ENCODE results near the gene HPCAL1. TPM values are rescaled to one million over a fixed set of nuclear protein-coding genes. Genes with fewer than 3 reads are reported as not detected.
A peak's percentile ranks its signal among the peaks of the same experiment; 100 is the strongest.

Gene HPCAL1
- total and polyA plus RNA-seq, 9 donors = 18.8 to 51.0 (median 30.1) TPM

DNA sequence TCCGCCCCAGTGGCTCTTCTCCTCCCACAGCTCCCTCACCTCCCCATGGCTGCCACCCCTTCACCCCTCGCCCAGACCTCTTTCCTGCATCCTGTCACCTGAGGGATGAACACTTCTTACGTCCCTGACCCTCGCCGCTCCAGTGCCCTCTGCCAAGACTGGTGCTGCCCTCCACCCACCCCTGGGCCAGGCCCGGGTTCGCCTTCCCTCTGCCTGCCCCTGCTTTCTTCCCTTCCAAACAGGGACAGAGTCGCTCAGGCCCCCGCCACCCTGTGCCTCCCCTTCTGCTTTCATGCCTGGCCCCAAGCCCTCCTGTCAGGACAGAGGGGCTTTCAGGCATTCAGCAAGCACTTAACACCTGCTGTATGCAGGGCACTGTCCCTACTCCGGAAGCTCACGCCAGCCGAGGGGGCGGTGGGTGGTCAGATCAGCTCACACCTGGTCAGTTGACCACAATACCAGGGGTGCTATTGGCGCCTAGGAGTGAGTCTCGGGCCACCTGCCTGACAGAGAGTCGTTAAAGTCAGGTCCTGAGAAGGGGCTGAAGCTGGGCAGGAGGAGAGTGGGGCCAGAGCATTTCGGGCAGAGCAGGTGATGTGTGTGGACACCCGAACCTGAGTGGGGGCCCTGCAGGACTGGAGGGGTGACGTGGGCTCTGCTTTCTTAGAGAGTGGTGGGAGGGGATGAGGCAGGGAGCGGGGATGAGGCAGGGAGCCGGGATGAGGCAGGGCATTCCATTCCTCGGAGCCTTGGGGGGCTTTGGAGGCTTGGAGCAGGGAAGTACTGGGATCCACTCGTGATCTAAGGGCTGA, 26.0 kb upstream of the HPCAL1 start:
- H3K9me3 ChIP-seq (replicated peaks; ENCODE audit: control insufficient read depth, low read depth, low read length) = no peaks in the 10 kb centered on the region
- H3K4me3 ChIP-seq (ENCODE audit: low read length) = no peak overlapping the region
- WGBS (ENCODE audit: insufficient coverage) = 62% methylated on average over 21 of the region's 23 CpGs
- H3K36me3 ChIP-seq (ENCODE audit: control insufficient read depth, insufficient read depth, low read length) = no peaks in the 10 kb centered on the region
- H3K27me3 ChIP-seq (ENCODE audit: control insufficient read depth, insufficient read depth, low read length) = peaks cover 9% of the 10 kb centered on the region
- DNase-seq = no peak
- peaks cover 14% of the 10 kb centered on the region for H3K4me1 ChIP-seq (ENCODE audit: control insufficient read depth, insufficient read depth, low read length)
- H3K27ac ChIP-seq (ENCODE audit: low read length) = no peak overlapping the region

GRCh38 chr2:10277293-10278028, 25.2 kb upstream of the HPCAL1 start:
- 78% methylated on average over 26 of the region's 26 CpGs for WGBS (ENCODE audit: insufficient coverage)
- Histone ChIP-seq H3K4me3 (ENCODE audit: low read length) (no peak overlapping the region), H3K27me3 (ENCODE audit: control insufficient read depth, insufficient read depth, low read length) (peaks cover 9% of the 10 kb centered on the region), H3K36me3 (ENCODE audit: control insufficient read depth, insufficient read depth, low read length) (no peaks in the 10 kb centered on the region), H3K27ac (ENCODE audit: low read length) (no peak overlapping the region), H3K4me1 (ENCODE audit: control insufficient read depth, insufficient read depth, low read length) (peaks cover 14% of the 10 kb centered on the region), H3K9me3 (replicated peaks; ENCODE audit: control insufficient read depth, low read depth, low read length) (no peaks in the 10 kb centered on the region)
- DNase-seq = no peak

- Histone ChIP-seq H3K4me3 (ENCODE audit: low read length) (no peak overlapping the region), H3K27me3 (ENCODE audit: control insufficient read depth, insufficient read depth, low read length) (peaks cover 9% of the 10 kb centered on the region), H3K27ac (ENCODE audit: low read length) (peak overlapping the region; percentile 35), H3K4me1 (ENCODE audit: control insufficient read depth, insufficient read depth, low read length) (peaks cover 16% of the 10 kb centered on the region), H3K9me3 (replicated peaks; ENCODE audit: control insufficient read depth, low read depth, low read length) (no peaks in the 10 kb centered on the region), H3K36me3 (ENCODE audit: control insufficient read depth, insufficient read depth, low read length) (no peaks in the 10 kb centered on the region)
- peak; percentile 71 for DNase-seq
- 61% methylated on average over 14 of the region's 19 CpGs for WGBS (ENCODE audit: insufficient coverage)
Measured at GRCh38 chr2:10278029-10278762, 24.5 kb upstream of the HPCAL1 start.

DNA sequence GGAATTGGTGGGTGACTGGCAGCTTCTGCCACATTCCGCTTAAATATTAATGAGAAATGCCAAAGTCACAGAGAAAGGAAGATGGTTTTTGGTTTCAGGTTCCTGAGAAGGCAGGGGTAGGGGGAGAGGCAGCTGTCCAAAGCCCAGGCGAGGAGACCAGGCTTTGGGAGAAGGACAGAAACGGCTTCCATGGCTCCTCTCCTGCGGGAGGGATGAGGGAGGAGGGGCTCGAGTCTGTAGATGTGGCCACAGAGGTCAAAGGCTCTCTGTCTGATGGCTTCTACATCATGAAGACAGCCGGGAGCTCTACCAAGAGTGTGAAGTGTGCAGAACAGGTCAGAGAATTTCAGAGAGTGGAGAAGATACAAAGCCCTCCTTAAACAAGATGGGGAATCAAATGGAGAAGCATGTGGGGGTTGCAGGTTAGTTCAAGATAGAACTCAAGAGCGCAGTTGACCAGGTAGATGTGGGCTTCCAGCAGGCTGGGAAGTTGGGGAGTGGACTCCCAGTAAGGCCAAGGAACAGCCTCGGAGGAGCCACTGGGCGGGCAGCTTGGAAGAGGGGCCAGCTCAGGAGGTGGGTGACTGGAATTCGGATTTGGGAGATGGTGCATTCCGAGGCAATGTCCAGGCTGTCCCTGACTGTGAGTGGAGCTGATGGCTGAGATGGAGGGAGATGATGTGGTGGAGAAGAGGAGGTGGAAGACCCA, 23.8 kb upstream of the HPCAL1 start:
- Histone ChIP-seq H3K27me3 (ENCODE audit: control insufficient read depth, insufficient read depth, low read length) (peaks cover 9% of the 10 kb centered on the region), H3K27ac (ENCODE audit: low read length) (peak overlapping the region; percentile 35), H3K4me1 (ENCODE audit: control insufficient read depth, insufficient read depth, low read length) (peaks cover 16% of the 10 kb centered on the region), H3K36me3 (ENCODE audit: control insufficient read depth, insufficient read depth, low read length) (no peaks in the 10 kb centered on the region), H3K4me3 (ENCODE audit: low read length) (no peak overlapping the region), H3K9me3 (replicated peaks; ENCODE audit: control insufficient read depth, low read depth, low read length) (no peaks in the 10 kb centered on the region)
- DNase-seq = no peak
- WGBS (ENCODE audit: insufficient coverage) = 70% methylated on average over 9 of the region's 11 CpGs

DNA sequence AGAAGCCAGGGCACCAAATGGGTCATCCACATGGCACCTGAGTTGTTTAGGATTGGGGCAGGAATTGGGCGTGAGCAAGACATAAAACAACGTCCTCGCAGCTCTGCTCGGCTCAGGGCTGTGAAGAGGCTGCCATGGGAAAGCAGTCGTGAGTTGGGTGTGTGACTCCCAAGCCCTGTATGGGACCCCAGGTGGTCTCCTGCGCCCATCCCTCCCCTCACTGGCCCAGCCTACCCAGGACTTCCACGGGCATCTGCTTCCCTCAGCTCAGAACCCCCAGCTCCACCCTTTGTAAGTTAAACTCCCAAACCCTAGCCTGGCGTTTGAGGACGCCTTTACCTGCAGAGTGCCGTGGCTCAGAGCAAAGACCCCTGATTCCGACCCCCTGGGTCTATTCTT, 23.2 kb upstream of the HPCAL1 start:
- DNase-seq = no peak
- no peaks in the 10 kb centered on the region for H3K36me3 ChIP-seq (ENCODE audit: control insufficient read depth, insufficient read depth, low read length)
- peaks cover 9% of the 10 kb centered on the region for H3K27me3 ChIP-seq (ENCODE audit: control insufficient read depth, insufficient read depth, low read length)
- H3K4me1 ChIP-seq (ENCODE audit: control insufficient read depth, insufficient read depth, low read length) = peaks cover 16% of the 10 kb centered on the region
- no peaks in the 10 kb centered on the region for H3K9me3 ChIP-seq (replicated peaks; ENCODE audit: control insufficient read depth, low read depth, low read length)
- WGBS (ENCODE audit: insufficient coverage) = 73% methylated on average over 5 of the region's 11 CpGs
- H3K27ac ChIP-seq (ENCODE audit: low read length) = no peak overlapping the region
- no peak overlapping the region for H3K4me3 ChIP-seq (ENCODE audit: low read length)

DNA sequence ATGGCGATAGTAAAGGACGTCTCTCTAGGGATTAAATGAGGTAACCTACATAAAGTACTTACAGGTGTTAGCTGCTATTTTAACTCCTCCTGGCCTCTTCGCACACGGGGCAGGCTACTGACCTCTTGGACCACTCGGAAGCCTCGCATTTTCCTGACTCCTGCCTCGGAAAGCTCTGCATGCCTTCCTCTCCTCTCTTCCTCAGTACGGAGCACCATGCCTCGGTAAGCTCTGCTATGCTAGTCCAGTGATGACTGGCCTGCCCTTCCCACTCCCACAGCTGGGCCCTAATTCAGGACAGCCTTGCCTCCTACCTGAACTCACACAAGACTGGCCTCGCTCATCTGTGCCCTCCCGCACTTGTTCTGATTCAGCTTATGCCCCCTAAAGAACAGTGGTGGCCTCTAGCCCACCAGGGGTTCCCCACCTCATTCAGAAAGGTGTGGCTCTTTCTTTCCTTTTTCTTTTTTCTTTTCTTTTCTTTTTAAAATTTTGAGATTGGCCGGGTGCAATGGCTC, 22.7 kb upstream of the HPCAL1 start:
- H3K4me3 ChIP-seq (ENCODE audit: low read length) = no peak overlapping the region
- peaks cover 21% of the 10 kb centered on the region for H3K4me1 ChIP-seq (ENCODE audit: control insufficient read depth, insufficient read depth, low read length)
- no peak overlapping the region for H3K27ac ChIP-seq (ENCODE audit: low read length)
- H3K27me3 ChIP-seq (ENCODE audit: control insufficient read depth, insufficient read depth, low read length) = peaks cover 9% of the 10 kb centered on the region
- WGBS (ENCODE audit: insufficient coverage) = 71% methylated on average over 9 of the region's 12 CpGs
- no peaks in the 10 kb centered on the region for H3K9me3 ChIP-seq (replicated peaks; ENCODE audit: control insufficient read depth, low read depth, low read length)
- no peaks in the 10 kb centered on the region for H3K36me3 ChIP-seq (ENCODE audit: control insufficient read depth, insufficient read depth, low read length)
- DNase-seq = no peak

- peaks cover 40% of the 10 kb centered on the region for H3K4me1 ChIP-seq (ENCODE audit: control insufficient read depth, insufficient read depth, low read length)
Measured at GRCh38 chr2:10281891-10282290, 20.8 kb upstream of the HPCAL1 start.

DNA sequence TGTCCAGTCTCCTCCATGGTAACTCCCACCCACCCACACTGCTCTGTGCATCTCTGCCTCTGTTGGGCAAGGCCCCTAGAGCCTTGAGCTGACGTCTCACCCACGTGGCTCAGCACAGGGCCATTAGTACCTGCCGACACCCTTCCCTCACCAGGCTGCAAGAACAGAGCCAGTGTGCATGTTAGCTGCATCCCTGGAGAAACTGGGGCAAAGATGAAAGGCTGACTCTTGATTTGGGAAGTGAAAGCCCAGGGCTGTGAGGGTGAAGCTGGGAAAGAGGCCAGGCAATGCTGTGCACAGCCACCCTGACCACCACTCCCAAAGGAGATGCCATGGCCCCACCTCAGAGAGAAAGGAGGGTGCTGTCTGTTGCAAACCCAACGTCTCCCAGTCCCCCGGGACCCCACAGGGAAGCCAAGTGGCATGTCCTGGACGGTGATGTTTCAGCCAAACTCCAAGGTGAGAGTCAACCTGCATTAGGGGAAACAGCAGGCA, 20.0 kb upstream of the HPCAL1 start:
- no peaks in the 10 kb centered on the region for H3K9me3 ChIP-seq (replicated peaks; ENCODE audit: control insufficient read depth, low read depth, low read length)
- no peaks in the 10 kb centered on the region for H3K36me3 ChIP-seq (ENCODE audit: control insufficient read depth, insufficient read depth, low read length)
- no peak for DNase-seq
- WGBS (ENCODE audit: insufficient coverage) = 79% methylated on average over 4 of the region's 6 CpGs
- peaks cover 40% of the 10 kb centered on the region for H3K4me1 ChIP-seq (ENCODE audit: control insufficient read depth, insufficient read depth, low read length)
- no peak overlapping the region for H3K27ac ChIP-seq (ENCODE audit: low read length)
- H3K4me3 ChIP-seq (ENCODE audit: low read length) = no peak overlapping the region
- H3K27me3 ChIP-seq (ENCODE audit: control insufficient read depth, insufficient read depth, low read length) = peaks cover 9% of the 10 kb centered on the region

More at GRCh38 chr2:10281891-10282290, 20.8 kb upstream of the HPCAL1 start:
- H3K9me3 ChIP-seq (replicated peaks; ENCODE audit: control insufficient read depth, low read depth, low read length) = no peaks in the 10 kb centered on the region
- H3K36me3 ChIP-seq (ENCODE audit: control insufficient read depth, insufficient read depth, low read length) = no peaks in the 10 kb centered on the region
- WGBS (ENCODE audit: insufficient coverage) = 84% methylated on average over 4 of the region's 4 CpGs
- peaks cover 9% of the 10 kb centered on the region for H3K27me3 ChIP-seq (ENCODE audit: control insufficient read depth, insufficient read depth, low read length)
- H3K4me3 ChIP-seq (ENCODE audit: low read length) = no peak overlapping the region
- H3K27ac ChIP-seq (ENCODE audit: low read length) = no peak overlapping the region
- no peak for DNase-seq

- WGBS (ENCODE audit: insufficient coverage) = 94% methylated on average over 3 of the region's 16 CpGs
- DNase-seq = no peak
- H3K36me3 ChIP-seq (ENCODE audit: control insufficient read depth, insufficient read depth, low read length) = no peaks in the 10 kb centered on the region
- H3K4me1 ChIP-seq (ENCODE audit: control insufficient read depth, insufficient read depth, low read length) = peaks cover 33% of the 10 kb centered on the region
- no peaks in the 10 kb centered on the region for H3K9me3 ChIP-seq (replicated peaks; ENCODE audit: control insufficient read depth, low read depth, low read length)
- no peak overlapping the region for H3K4me3 ChIP-seq (ENCODE audit: low read length)
- no peak overlapping the region for H3K27ac ChIP-seq (ENCODE audit: low read length)
- H3K27me3 ChIP-seq (ENCODE audit: control insufficient read depth, insufficient read depth, low read length) = peaks cover 9% of the 10 kb centered on the region
Measured at GRCh38 chr2:10283106-10284062, 19.3 kb upstream of the HPCAL1 start.
